T-cell (primary cell): Measurements from ENCODE around the gene FYB1. TPM values are rescaled to one million over a fixed set of nuclear protein-coding genes. Genes with fewer than 3 reads are reported as not detected.
"Not testable (repeated sequence)": the region's sequence is repeated elsewhere in the genome, so short reads cannot be mapped to it uniquely, and the experiment has no call there.

Experiments used
- ATAC-seq, 4 experiments: fragments of 200-7000 bp in 3 of 4; fragments of 150-1000 bp in 1 of 4; cut with Tn5 transposase; replicated peaks in 1 of 4; 1 replicate in 3 of 4; 2 replicates in 1 of 4; pipeline ENCODE4 v1.10.0; 2021; ENCODE audit warnings: moderate library complexity in 3 of 4, mild to moderate bottlenecking in 2 of 4, moderate number of reproducible peaks in 1 of 4
- CTCF ChIA-PET, 2 donors: fragments of 300-600 bp; sonication (Branson Sonifier 250); formaldehyde crosslinking; loops; one replicate each; lab custom pipeline; 2022; ENCODE audit warnings: antibody characterized with exemption in 2 of 2; lab: Charles Lee
- POLR2A ChIA-PET, 2 donors: fragments of 300-600 bp; sonication (Branson Sonifier 250); formaldehyde crosslinking; loops; one replicate each; lab custom pipeline; 2022; ENCODE audit warnings: antibody characterized with exemption in 2 of 2; lab: Charles Lee
- DNase-seq, 35 experiments: peaks; one replicate each; pipeline versions ENCODE4 v3.0.0 to v3.0.0-alpha.2; 2013 to 2023
- H3K27ac ChIP-seq: one replicate; pipeline ENCODE4 v1.5.1; 2013; ENCODE audit warnings: low read length
- H3K27me3 ChIP-seq, 2 experiments: replicated peaks in 1 of 2; 1 replicate in 1 of 2; 2 replicates in 1 of 2; pipeline versions ENCODE4 v1.6.1 to v1.7.0; 2013; ENCODE audit warnings: low read length in 1 of 2, mixed read lengths in 1 of 2; ENCODE audit not compliant: control insufficient read depth in 2 of 2, insufficient read depth in 2 of 2; ENCODE audit errors: extremely low read depth in 1 of 2
- H3K36me3 ChIP-seq, 2 donors: 1 replicate in 1 of 2; 2 replicates in 1 of 2; pipeline versions ENCODE4 v1.6.1 to v1.7.0; 2013; ENCODE audit warnings: low read length in 1 of 2; ENCODE audit not compliant: control insufficient read depth in 2 of 2, insufficient read depth in 1 of 2; ENCODE audit errors: extremely low read depth in 1 of 2
- H3K4me1 ChIP-seq, 2 experiments: 1 replicate in 1 of 2; 2 replicates in 1 of 2; pipeline versions ENCODE4 v1.6.1 to v1.7.0; 2013; ENCODE audit warnings: low read length in 2 of 2, mixed read lengths in 1 of 2; ENCODE audit not compliant: insufficient read depth in 2 of 2, control insufficient read depth in 1 of 2; ENCODE audit errors: extremely low read depth in 1 of 2
- H3K4me3 ChIP-seq, 2 donors: 1 replicate in 1 of 2; 2 replicates in 1 of 2; pipeline versions ENCODE4 v1.5.1 to v1.7.0; 2013; ENCODE audit warnings: mild to moderate bottlenecking in 2 of 2, low read length in 1 of 2, moderate library complexity in 1 of 2; ENCODE audit not compliant: control insufficient read depth in 1 of 2; ENCODE audit errors: extremely low read depth in 1 of 2
- H3K9me3 ChIP-seq: 2 replicates; pipeline ENCODE4 v1.7.0; 2013
- H3K27ac Mint-ChIP-seq, 2 donors: one replicate each; pipeline ENCODE4 v1.8.0; 2020 to 2021; ENCODE audit warnings: mild to moderate bottlenecking in 2 of 2, mixed read lengths in 2 of 2
- H3K27me3 Mint-ChIP-seq, 2 donors: one replicate each; pipeline ENCODE4 v1.8.0; 2021 to 2022; ENCODE audit warnings: mixed read lengths in 2 of 2
- H3K36me3 Mint-ChIP-seq: one replicate; pipeline ENCODE4 v1.8.0; 2021; ENCODE audit warnings: mixed read lengths
- H3K4me1 Mint-ChIP-seq, 3 donors: one replicate each; pipeline ENCODE4 v1.8.0; 2020 to 2022; ENCODE audit warnings: mixed read lengths in 3 of 3, mild to moderate bottlenecking in 1 of 3
- H3K4me3 Mint-ChIP-seq, 3 donors: one replicate each; pipeline ENCODE4 v1.8.0; 2020 to 2022; ENCODE audit warnings: mild to moderate bottlenecking in 3 of 3, mixed read lengths in 3 of 3, moderate library complexity in 3 of 3
- H3K9me3 Mint-ChIP-seq, 3 donors: one replicate each; pipeline ENCODE4 v1.8.0; 2020 to 2022; ENCODE audit warnings: mixed read lengths in 3 of 3
- WGBS: methylation state at CpG from one replicate; pipeline ENCODE4 v1.1.5; 2013; ENCODE audit warnings: missing lambda C conversion rate; ENCODE audit not compliant: insufficient coverage; 5-methylcytosine and 5-hydroxymethylcytosine counted together
- total RNA-seq, 35 experiments: library from RNA in 6 of 35; stranded (reverse) in 6 of 35; fragments of 120-200 nt in 1 of 35; gene quantifications; one replicate each; pipeline versions ENCODE4 v1.2.1 to v1.2.4 and lab custom pipeline; 2013 to 2026

The FYB1 gene
- total RNA-seq, 5 donors from 2014 or later (not counting 1 experiment from before 2014, with no cell fraction given) = 372 to 769 (median 428) TPM

DNA sequence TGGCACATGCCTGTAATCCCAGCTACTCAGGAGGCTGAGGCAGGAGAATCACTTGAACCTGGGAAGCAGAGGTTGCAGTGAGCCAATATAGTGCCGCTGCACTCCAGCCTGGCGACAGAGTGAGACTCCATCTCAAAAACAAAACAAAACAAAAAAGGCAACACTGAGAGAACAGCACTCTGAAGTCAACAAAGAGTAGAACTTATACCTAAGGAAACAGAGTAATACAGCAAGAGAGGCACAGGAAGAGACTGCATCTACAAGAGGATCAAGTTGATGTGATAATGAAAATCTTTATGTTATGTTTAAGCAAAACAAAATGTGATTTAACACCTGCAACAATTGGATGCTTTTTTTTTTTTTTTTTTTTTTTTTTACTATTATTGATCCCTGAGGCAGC, 33.1 kb downstream of the FYB1 start:
- H3K27me3 Mint-ChIP-seq = no peaks in the 10 kb centered on the region
- no peaks in the 10 kb centered on the region for H3K36me3 ChIP-seq
- peaks cover 64 to 80% of the 10 kb centered on the region in 2 experiments for H3K4me1 ChIP-seq
- H3K4me3 Mint-ChIP-seq = peak overlapping the region; percentile 82 to 95 (median 84)
- no peaks in the 10 kb centered on the region for H3K9me3 ChIP-seq
- DNase-seq (peak in 1 of 35 experiments; percentile 56), ATAC-seq (peak; percentile 39 to 62 (median 44))
- peaks cover 30% of the 10 kb centered on the region for H3K36me3 Mint-ChIP-seq
- H3K27ac Mint-ChIP-seq = peak overlapping the region; percentile 96 to 100
- peak overlapping the region; percentile 72 for H3K27ac ChIP-seq
- no peaks in the 10 kb centered on the region for H3K9me3 Mint-ChIP-seq
- ChIA-PET POLR2A (interaction anchor here (0.8 to 2.1 kb wide), 13 partner anchors 7 to 97 kb away, joined by 3 to 38 read pairs (median 4); no protein-coding TSS in a partner anchor), CTCF (interaction anchor here (1.0 to 8.3 kb wide), 9 partner anchors 8 to 34 kb away, joined by 3 to 56 read pairs (median 7); no protein-coding TSS in a partner anchor)
- H3K4me1 Mint-ChIP-seq = peaks cover 93 to 96% (median 94%) of the 10 kb centered on the region in 3 donors
- H3K4me3 ChIP-seq = peak overlapping the region; percentile 32 to 60
- WGBS = 8% methylated on average over 2 of the region's 2 CpGs
- no peaks in the 10 kb centered on the region for H3K27me3 ChIP-seq

DNA sequence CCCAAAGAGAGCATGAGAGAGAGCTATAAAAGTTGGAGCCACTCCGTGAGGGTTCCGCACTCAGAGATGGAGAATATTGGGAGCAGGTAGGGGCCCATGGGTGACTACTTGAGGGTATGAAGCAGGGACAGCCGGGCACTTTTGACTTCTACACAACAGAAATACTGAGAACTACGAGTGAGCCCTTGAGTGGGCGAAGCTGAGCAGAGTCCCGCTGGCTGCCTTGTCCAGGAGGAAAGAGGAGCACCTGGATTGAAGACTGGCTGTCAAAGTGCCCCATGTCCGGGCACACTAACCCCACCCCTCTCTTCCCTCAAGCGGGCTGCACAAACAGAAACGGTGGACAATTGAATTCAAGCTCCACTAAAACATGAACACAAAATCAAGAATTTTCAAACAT, 33.6 kb downstream of the FYB1 start:
- Mint-ChIP-seq H3K9me3 (no peaks in the 10 kb centered on the region), H3K27me3 (no peaks in the 10 kb centered on the region), H3K27ac (peak overlapping the region; percentile 96 to 100), H3K36me3 (peaks cover 33% of the 10 kb centered on the region), H3K4me3 (peak overlapping the region; percentile 82 to 95 (median 84)), H3K4me1 (peaks cover 93 to 96% (median 94%) of the 10 kb centered on the region in 3 donors)
- ATAC-seq = no peak
- WGBS = 50% methylated on average over 2 of the region's 9 CpGs
- H3K4me1 ChIP-seq = peaks cover 67 to 84% of the 10 kb centered on the region in 2 experiments
- H3K9me3 ChIP-seq = no peaks in the 10 kb centered on the region
- H3K4me3 ChIP-seq = peak overlapping the region; percentile 32 to 60
- DNase-seq = no peak
- no peaks in the 10 kb centered on the region for H3K27me3 ChIP-seq
- POLR2A ChIA-PET = interaction anchor here (0.6 to 2.1 kb wide), 6 partner anchors 10 to 38 kb away, joined by 3 to 10 read pairs (median 4); no protein-coding TSS in a partner anchor
- H3K27ac ChIP-seq = peak overlapping the region; percentile 72
- CTCF ChIA-PET = interaction anchor here (1.0 to 8.3 kb wide), 7 partner anchors 9 to 98 kb away, joined by 3 to 56 read pairs (median 5); no protein-coding TSS in a partner anchor
- H3K36me3 ChIP-seq = no peaks in the 10 kb centered on the region

DNA sequence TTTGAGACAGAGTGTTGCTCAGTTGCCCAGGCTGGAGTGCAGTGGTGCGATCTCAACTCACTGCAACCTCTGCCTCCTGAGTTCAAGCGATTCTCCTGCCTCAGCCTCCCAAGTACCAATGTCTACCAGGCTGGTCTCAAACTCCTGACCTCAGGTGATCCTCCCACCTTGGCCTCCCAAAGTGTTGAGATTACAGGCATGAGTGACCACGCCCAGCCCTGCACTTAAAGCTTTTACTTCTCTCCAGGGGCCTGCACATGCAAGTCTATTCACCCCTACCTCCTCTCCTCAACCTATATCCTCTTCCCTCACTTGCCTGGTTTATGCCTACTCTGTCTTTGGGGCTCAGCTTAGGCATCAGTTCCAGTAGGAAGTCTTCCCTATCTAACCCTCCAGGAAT, 39.8 kb downstream of the FYB1 start:
- H3K4me1 Mint-ChIP-seq = peaks cover 93 to 97% (median 94%) of the 10 kb centered on the region in 3 donors
- peak overlapping the region; percentile 56 to 70 (median 67) for H3K4me3 Mint-ChIP-seq
- POLR2A ChIA-PET = interaction anchor here (0.6 to 1.5 kb wide), 8 partner anchors 8 to 1518 kb away, joined by 3 to 6 read pairs (median 4); no protein-coding TSS in a partner anchor
- H3K9me3 Mint-ChIP-seq, H3K36me3 ChIP-seq, H3K9me3 ChIP-seq, H3K27me3 Mint-ChIP-seq, H3K4me3 ChIP-seq, DNase-seq, ATAC-seq, H3K27me3 ChIP-seq: not testable (repeated sequence)
- H3K27ac Mint-ChIP-seq = peak overlapping the region; percentile 97 to 98
- Histone ChIP-seq H3K4me1 (peaks cover 68 to 88% of the 10 kb centered on the region in 2 experiments), H3K27ac (peak overlapping the region; percentile 72)
- WGBS = 22% methylated on average over 3 of the region's 3 CpGs
- CTCF ChIA-PET = interaction anchor here (0.6 to 6.9 kb wide), 17 partner anchors 8 to 104 kb away, joined by 3 to 61 read pairs (median 5); partner anchors contain the start of gene FYB1 (in 1 of the 2)
- H3K36me3 Mint-ChIP-seq = peaks cover 39% of the 10 kb centered on the region

DNA sequence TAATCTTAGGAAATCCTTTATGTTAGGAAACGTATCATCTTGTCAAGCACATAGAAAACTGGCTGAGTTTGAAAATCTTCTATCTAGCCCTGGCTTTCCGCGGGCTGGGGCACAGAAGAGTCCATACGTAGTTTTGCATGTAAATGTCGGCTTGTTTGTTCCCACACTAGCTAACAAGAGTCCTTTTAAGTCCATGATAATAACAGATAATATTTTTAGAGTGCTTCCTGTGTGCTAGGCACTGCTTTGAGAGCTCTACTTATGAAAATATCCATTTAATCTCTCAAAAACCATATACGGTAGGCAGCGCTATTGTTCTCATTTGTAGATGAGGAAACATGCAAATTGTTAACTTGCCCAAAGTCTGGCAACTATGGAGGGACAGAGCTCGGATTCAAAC, 40.5 kb downstream of the FYB1 start:
- H3K27ac Mint-ChIP-seq = peak overlapping the region; percentile 97 to 98
- DNase-seq (peak in 29 of 35 experiments; percentile 37 to 81 (median 57)), ATAC-seq (peak; percentile 22 to 68 (median 36))
- peaks cover 0 to 5% of the 10 kb centered on the region in 2 donors for H3K36me3 ChIP-seq
- no CpG with 5 or more reads among the region's 8 CpGs for WGBS
- H3K4me3 Mint-ChIP-seq = peak overlapping the region; percentile 56 to 70 (median 67)
- H3K27me3 Mint-ChIP-seq = no peaks in the 10 kb centered on the region
- H3K4me1 ChIP-seq = peaks cover 68 to 88% of the 10 kb centered on the region in 2 experiments
- H3K9me3 Mint-ChIP-seq = no peaks in the 10 kb centered on the region
- ChIA-PET CTCF (interaction anchor here (0.7 to 6.9 kb wide), 17 partner anchors 8 to 104 kb away, joined by 3 to 61 read pairs (median 5); partner anchors contain the start of gene FYB1 (in 1 of the 2)), POLR2A (interaction anchor here (0.6 to 1.5 kb wide), 8 partner anchors 8 to 1234 kb away, joined by 3 to 6 read pairs (median 5); no protein-coding TSS in a partner anchor)
- peak overlapping the region; percentile 7 to 35 for H3K4me3 ChIP-seq
- H3K4me1 Mint-ChIP-seq = peaks cover 97 to 100% (median 98%) of the 10 kb centered on the region in 3 donors
- H3K9me3 ChIP-seq = no peaks in the 10 kb centered on the region
- H3K27ac ChIP-seq = peak overlapping the region; percentile 72
- H3K27me3 ChIP-seq = no peaks in the 10 kb centered on the region
- peaks cover 42% of the 10 kb centered on the region for H3K36me3 Mint-ChIP-seq

DNA sequence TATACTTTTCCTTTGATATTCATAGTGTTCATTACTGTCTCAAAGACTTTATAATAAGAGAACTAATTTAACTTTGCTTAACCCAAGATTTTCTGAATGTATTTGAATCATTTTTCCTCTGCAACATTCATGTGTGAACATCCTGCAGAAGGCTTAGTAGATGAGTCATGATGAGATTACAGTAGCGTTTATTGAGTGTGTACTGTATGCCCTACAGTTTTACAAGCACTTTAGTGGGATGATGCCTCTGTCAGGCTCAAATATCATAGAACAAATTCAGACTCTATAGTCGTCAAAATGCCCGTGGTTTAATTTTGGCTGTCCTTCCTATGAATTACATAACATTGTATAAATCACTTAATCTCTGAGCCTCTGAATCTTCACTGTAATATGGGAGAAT, 41.2 kb downstream of the FYB1 start:
- H3K36me3 Mint-ChIP-seq = peaks cover 43% of the 10 kb centered on the region
- POLR2A ChIA-PET = interaction anchor here (0.9 to 1.5 kb wide), 5 partner anchors 9 to 1232 kb away, joined by 3 to 6 read pairs (median 5); no protein-coding TSS in a partner anchor
- ATAC-seq = peak; percentile 16 to 42 (median 37)
- Histone ChIP-seq H3K4me1 (peaks cover 63 to 89% of the 10 kb centered on the region in 2 experiments), H3K27me3 (no peaks in the 10 kb centered on the region), H3K9me3 (no peaks in the 10 kb centered on the region), H3K36me3 (peaks cover 0 to 5% of the 10 kb centered on the region in 2 donors), H3K27ac (peak overlapping the region; percentile 72), H3K4me3 (peak overlapping the region in 1 of 2 donors; percentile 35)
- CTCF ChIA-PET = interaction anchor here (0.9 to 6.9 kb wide), 12 partner anchors 8 to 112 kb away, joined by 3 to 61 read pairs (median 6); partner anchors contain the start of gene FYB1 (in 1 of the 2)
- H3K9me3 Mint-ChIP-seq = peaks cover 0 to 1% (median 0%) of the 10 kb centered on the region in 3 donors
- no peaks in the 10 kb centered on the region for H3K27me3 Mint-ChIP-seq
- H3K27ac Mint-ChIP-seq = peak overlapping the region; percentile 97 to 98
- peaks cover 98 to 100% (median 98%) of the 10 kb centered on the region in 3 donors for H3K4me1 Mint-ChIP-seq
- no peak for DNase-seq
- H3K4me3 Mint-ChIP-seq = peak overlapping the region; percentile 56 to 70 (median 67)
- no CpG with 5 or more reads among the region's 3 CpGs for WGBS

DNA sequence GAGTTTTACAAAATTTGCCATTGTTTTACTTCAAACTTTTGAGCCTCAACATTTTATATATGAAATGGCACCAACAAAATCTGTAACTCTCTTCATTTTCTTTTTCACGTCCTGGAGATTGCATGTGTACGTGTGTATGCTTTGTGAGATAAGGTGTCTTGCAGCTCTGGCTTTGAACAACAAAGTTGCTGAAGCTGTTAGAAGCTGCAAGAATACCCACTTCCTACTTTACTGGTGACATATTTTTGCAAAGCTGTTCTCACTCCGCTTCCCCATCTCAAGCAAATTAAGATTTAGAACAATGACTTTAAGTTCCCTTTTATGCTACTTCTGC, 41.8 kb downstream of the FYB1 start:
- no peaks in the 10 kb centered on the region for H3K9me3 ChIP-seq
- peaks cover 0 to 5% of the 10 kb centered on the region in 2 donors for H3K36me3 ChIP-seq
- H3K4me3 Mint-ChIP-seq = peak overlapping the region; percentile 56 to 70 (median 67)
- H3K27ac ChIP-seq = peak overlapping the region; percentile 72
- ChIA-PET CTCF (interaction anchor here (0.5 to 6.9 kb wide), 15 partner anchors 8 to 112 kb away, joined by 3 to 61 read pairs (median 5); partner anchors contain the start of gene FYB1 (in 1 of the 2)), POLR2A (interaction anchor here (0.7 to 2.1 kb wide), 6 partner anchors 9 to 40 kb away, joined by 3 to 6 read pairs (median 4); no protein-coding TSS in a partner anchor)
- peak overlapping the region in 1 of 2 donors; percentile 17 for H3K4me3 ChIP-seq
- H3K4me1 Mint-ChIP-seq = peaks cover 98 to 100% (median 98%) of the 10 kb centered on the region in 3 donors
- H3K9me3 Mint-ChIP-seq = peaks cover 0 to 7% (median 0%) of the 10 kb centered on the region in 3 donors
- no peaks in the 10 kb centered on the region for H3K27me3 ChIP-seq
- DNase-seq = peak in 13 of 35 experiments; percentile 38 to 80 (median 51)
- H3K27me3 Mint-ChIP-seq = no peaks in the 10 kb centered on the region
- H3K27ac Mint-ChIP-seq = peak overlapping the region; percentile 97 to 98
- ATAC-seq = peak; percentile 73 to 78 (median 76)
- peaks cover 58 to 84% of the 10 kb centered on the region in 2 experiments for H3K4me1 ChIP-seq
- no CpG with 5 or more reads among the region's 3 CpGs for WGBS
- H3K36me3 Mint-ChIP-seq = peaks cover 47% of the 10 kb centered on the region
